HG03565 (cell line): ENCODE data around the gene SCUBE2.
"Not testable (repeated sequence)": the region's sequence is repeated elsewhere in the genome, so short reads cannot be mapped to it uniquely, and the experiment has no call there.

Experiments
- ATAC-seq: cut with Tn5 transposase; IDR thresholded peaks from one replicate; pipeline ENCODE4 v1.9.1; 2021; ENCODE audit warnings: mild to moderate bottlenecking, moderate library complexity; ENCODE audit not compliant: unreplicated experiment

Gene SCUBE2

DNA sequence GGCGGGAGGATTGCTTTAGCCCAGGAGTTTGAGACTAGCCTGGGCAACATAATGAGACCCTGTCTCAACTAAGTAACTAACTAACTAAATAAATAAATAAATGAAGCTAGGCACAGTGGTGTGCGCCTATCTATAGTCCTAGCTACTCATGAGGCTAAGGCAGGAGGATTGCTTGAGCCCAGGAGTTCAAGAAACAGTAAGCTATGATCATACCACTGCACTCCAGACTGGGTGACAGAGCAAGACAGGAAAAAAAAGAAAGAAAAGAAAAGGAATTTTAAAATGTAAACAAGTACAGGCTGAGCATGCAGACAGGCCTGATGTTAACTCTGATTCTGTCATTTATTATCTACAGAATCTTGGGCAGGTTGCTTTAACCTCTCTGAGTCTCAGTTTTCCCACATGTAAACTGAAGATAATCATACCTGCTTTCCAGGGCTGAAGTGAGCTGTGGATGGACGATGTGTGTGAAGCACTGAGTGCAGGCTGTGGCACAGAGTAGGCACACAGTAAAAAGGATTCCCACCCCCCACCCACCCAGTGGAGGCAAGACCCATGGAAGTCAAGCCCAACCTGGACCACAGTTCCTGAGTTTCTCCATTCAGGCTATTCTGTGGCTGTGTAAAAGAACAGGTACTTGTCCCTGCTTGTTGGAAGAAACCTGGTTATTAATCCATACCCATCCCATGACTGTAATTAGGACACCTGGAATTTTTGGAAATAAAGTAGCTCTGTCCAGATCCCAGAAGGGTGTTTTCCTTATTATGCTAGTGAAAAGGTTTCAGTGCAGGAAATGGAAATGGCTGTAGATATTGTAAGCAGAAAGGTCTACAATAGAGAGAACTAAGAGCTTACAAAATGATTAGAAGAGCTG is 18.7 kb upstream of the SCUBE2 start:
- ATAC-seq, result no peak

DNA sequence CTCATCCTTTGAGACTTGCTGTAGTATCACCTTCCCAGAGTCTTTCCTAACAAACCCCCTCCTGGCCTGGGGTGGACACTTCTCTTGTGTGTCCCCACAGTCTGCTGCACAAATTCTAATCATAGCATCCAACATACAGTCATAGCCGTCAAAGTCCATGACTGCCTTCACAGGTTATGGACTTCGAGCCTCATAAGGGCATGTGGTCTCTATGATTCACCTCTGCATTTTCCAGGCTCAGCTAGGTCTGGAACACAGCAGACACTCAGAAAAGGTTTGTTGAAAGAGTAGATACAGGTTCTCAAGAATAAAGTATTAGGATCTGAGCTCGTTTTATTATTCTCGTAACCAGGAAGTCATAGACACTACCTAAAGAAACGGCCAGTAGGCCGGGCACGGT is 13.2 kb upstream of the SCUBE2 start:
- no peak for ATAC-seq

DNA sequence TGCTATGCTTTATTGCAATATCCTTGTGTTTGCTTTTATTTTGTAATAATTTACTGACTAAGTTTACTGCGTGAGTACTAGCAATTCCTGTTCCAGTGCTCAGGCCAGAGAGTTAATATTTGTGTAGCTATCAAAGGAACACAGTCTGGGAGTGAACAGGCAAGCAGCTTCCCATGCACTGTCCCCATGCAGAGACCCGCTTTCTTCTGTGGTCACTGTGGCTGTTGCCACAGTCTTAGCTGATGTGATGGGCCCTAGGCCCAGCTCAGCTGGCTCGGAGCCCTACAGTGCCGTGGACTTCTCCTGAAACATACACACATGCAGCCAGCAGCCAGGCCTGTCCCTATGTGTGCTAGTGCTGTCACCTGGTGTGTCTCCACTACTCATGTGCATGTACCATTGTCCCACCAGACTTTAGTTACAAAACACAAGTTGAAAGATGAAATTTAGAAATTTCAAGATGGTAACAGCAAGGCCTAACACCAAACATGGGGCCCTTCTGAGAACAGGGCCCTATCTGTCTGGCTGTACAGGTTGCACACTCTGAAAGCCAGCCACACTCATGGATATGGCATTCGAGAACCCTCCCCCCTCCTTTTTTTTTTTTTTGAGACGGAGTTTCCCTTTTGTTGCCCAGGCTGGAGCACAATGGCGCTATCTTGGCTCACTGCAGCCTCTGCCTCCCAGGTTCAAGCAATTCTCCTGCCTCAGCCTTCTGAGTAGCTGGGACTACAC is 12.3 kb upstream of the SCUBE2 start:
- no peak for ATAC-seq

- no peak for ATAC-seq
Observed at GRCh38 chr11:9099617-9100016, 8.2 kb upstream of the SCUBE2 start.

- not testable (repeated sequence) for ATAC-seq
Observed at GRCh38 chr11:9098455-9098854, 7.1 kb upstream of the SCUBE2 start.

DNA sequence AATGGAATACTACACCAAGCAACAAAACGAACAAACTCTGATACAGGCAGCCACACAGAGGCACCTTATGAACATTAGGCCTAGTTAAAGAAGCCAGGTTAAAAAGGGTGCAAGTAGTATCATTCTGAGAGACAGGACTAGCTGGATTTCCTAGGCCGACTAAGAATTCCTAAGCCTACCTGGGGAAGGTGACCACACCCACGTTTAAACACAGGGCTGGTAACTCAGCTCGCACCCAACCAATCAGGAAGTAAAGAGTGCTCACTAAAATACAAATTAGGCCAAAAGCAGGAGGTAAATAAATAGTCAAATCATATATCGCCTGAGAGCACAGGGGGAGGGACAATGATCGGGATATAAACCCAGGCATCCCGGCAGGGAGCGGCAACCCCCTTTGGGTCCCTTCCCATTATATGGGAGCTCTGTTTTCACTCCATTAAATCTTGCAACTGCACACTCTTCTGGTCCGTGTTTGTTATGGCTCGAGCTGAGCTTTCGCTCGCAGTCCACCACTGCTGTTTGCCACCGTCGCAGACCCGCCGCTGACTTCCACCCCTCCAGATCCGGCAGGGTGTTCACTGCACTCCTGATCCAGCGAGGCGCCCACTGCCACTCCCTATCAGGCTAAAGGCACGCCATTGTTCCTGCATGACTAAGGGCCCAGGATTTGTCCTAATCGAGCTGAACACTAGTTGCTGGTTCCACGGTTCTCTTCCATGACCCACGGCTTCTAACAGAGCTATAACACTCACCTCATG is 6.0 kb upstream of the SCUBE2 start:
- ATAC-seq, result not testable (repeated sequence)

- no peak for ATAC-seq
Observed at GRCh38 chr11:9096427-9096826, 5.0 kb upstream of the SCUBE2 start.

DNA sequence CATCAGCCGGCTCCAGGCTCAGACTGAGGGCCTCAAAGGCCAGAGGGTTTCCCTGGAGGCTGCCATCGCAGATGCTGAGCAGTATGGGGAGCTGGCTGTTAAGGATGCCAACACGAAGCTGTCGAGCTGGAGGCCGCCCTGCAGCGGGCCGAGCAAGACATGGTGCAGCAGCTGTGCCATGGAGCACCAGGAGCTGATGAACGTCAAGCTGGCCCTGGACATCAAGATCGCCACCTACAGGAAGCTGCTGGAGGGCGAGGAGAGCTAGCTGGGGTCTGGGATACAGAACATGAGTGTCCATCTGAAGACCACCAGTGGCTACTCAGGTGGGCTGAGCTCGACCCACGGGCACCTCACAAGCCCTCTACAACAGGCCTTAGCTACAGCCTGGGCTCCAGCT is 4.0 kb upstream of the SCUBE2 start:
- no peak for ATAC-seq

DNA sequence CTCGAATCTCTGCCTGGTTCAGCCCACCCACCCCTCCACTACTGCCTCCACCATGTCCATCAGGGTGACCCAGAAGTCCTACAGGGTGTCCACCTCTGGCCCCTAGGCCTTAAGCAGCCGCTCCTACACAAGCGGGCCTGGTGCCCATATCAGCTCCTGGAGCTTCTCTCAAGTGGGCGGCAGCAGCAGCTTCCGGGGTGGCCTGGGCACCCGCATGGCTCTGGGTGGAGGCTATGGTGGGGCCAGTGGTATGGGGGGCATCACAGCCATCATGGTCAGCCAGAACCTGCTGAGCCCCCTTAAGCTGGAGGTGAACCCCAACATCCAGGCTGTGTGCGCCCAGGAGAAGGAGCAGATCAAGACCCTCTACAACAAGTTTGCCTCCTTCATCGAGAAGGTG is 3.0 kb upstream of the SCUBE2 start:
- ATAC-seq, result no peak

- no peak for ATAC-seq
Observed at GRCh38 chr11:9092853-9093778, 1.7 kb upstream of the SCUBE2 start.

DNA sequence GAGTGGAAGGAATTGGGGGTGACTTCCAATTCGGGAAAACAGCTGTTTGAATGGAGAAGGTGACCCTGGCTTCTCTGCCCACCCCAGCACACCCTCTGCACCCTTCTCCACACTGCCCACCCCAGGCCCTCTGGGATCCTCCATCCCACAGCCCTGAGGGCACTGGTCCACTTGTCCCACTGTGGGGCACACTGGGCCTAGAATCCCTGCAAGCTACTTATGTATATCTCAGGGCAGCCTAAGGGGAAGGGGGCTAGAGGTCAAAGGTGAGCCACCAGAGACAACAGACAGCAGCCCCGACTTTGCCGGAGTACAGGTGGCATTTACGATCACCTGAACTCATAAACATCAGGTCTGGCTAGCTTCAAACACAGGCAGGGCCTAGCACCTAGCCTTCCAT is 673 bp upstream of the SCUBE2 start:
- ATAC-seq, result no peak

GRCh38 chr11:9090488-9091043 is 833 bp downstream of the SCUBE2 start:
- ATAC-seq, result no peak

DNA sequence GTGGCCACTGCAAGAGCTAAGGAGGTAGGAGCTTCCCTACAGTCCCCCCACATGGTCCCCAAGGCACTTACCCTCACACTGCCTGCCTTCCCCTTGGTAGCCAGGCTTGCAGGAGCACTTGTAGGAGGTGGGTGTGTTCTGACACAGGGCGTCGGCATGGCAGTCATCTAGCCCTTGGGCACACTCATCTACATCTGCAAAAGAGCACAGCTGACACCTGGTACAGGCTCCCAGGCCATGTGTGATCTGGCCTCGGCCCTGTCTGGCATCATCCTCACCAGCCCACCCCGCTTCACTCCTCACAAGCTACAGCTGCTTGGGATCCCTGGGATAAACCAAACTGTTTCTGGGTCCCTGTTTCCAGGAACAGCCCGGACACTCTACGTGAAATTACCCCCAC is 1.8 kb downstream of the SCUBE2 start:
- no peak for ATAC-seq

DNA sequence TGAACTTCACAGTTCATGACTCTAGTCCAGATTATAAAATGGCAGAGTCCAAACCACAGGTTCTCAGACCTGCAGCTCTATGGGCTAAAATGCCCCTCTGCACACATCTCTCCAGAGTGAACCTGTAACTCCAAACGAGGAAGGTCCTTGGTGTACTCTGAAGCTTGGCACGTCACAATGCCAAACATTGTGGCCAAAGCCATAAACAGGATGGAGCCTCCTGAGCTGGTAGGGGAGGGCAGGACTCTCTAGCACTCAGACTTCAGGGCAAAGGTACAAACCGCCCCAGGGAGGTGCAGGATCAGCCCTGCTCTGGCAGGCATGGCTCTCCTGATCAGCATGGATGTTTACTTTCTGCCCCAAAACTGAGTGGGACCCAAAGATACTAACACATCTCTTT is 2.3 kb downstream of the SCUBE2 start:
- no peak for ATAC-seq

DNA sequence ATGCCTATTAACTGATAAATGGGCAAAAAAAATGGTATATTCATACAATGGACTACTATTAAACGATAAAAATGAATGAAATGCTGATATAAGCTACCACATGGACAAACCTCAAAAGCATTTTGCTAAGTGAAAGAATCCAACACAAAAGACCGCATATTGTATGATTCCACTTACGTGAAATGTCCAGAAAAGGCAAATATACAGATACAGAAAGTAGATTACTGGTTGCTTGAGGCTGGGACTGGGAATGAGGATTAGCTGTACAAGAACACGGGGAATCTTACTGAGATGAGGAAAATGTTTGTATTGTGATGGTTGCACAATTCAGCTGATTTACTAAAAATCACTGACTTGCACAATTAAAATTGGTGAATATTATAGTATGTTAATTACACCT is 8.8 kb downstream of the SCUBE2 start:
- no peak for ATAC-seq

DNA sequence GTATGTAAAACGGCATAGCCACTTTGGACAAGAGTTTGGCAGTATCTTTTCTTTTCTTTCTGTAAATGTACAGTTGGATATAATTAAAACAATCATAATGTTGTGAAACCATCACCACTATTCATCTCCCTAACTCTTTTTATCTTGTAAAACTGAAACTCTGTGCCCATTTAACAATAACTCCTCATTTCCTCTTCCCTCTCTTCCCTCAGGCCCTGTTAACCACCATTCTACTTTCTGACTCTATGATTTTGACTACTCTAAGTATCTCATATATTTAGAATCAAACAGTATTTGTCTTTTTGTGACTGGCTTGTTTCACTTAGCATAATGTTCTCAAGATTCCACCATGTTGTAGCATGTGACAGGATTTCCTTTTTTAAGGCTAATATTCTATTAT is 10.2 kb downstream of the SCUBE2 start:
- no peak for ATAC-seq

DNA sequence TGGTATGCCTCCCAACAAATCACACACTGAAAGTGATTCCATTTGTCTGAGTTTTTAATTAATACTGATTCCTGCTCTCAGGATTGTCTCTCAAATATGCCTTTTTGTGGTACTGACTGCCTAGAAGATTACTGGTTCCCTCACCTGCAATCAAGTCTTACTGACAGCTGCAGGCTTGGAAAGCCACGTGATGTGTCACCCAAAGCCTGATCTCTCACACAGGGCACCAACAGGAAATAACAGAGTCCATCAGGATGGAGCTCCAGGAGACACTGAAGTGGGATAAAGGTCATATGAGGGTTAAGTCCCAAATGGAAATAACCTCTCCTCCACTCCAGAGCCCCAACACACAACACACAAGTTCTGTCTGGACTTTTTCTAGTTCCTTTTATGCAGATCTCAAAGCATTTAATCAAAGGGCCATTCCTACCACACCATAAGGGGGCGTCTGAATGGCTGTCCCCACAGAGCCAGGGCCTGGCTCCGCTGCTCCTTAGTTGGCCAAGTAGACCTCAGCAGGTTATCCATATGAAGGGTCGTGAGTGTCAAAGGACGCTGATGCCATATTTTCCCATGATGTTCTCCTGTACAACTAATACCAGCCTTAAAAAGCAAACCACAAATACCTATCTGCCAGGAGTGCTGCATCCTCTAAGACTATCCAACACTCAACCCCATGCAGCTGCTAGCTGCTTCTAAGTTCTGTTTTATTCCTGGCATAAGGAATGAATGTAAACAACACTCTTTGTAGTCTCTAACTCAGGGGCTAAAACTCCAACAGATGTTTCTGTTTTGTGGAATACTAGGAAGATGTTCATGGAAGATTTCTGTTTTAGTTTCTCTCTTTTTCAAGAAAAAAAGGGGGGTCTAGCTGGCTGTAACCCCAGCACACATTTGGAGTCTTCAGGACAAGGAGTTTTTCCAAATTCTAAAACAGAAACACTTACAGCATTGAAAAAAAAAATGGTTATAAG is 13.0 kb downstream of the SCUBE2 start:
- no peak for ATAC-seq

GRCh38 chr11:9077164-9077563 is 14.2 kb downstream of the SCUBE2 start:
- no peak for ATAC-seq

- no peak for ATAC-seq
Observed at GRCh38 chr11:9076661-9077060, 14.7 kb downstream of the SCUBE2 start.
